ENCODE results near the gene TIFAB.

TIFAB gene

GRCh38 chr5:135446206-135446605, 5.9 kb downstream of the TIFAB start:
- Mint-ChIP-seq H3K4me1 (peaks cover 29 to 64% of the 10 kb centered on the region in 2 donors), H3K9me3 (no peaks in the 10 kb centered on the region), H3K4me3 (no peak overlapping the region), H3K36me3 (no peaks in the 10 kb centered on the region), H3K27me3 (peaks cover 9 to 21% of the 10 kb centered on the region in 2 donors), H3K27ac (no peak overlapping the region)
- no peak for DNase-seq
- ATAC-seq (replicated peaks), result no peak

DNA sequence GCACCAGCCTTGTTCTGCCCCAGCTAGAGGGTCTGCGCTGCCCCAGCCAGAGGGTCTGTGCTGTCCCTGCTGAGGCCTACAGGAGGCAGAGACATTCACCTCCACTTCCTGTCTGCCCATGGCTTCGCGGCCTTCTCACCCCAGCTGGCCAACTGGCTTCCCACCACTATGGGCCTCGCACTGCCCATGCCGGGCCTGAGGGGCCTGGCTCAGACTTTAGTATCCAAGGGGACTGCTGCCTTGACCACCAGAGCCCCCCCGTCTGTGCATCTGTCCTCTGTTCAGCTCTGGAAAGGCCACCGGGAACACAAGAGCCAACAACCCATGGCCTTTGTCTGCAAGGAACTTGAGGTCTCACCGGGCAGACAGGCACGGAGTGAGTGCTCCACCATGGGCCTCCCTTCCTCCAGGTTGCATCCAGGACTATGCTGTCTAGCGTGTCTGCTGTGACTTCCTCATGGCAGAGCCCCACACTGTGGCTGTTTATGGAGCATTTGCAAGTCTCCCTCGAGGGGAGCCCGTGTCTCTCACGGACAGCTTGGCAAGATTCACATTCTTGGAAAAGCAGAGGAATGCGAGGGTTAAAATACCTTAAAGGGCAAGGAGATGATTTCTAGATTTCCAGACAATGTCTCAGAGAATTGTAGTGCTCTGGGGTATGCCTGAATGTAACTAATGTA, 6.7 kb downstream of the TIFAB start:
- ATAC-seq (replicated peaks), result no peak
- Mint-ChIP-seq H3K9me3 (no peaks in the 10 kb centered on the region), H3K4me3 (no peak overlapping the region), H3K36me3 (no peaks in the 10 kb centered on the region), H3K4me1 (peaks cover 30 to 65% of the 10 kb centered on the region in 2 donors), H3K27me3 (peaks cover 9 to 21% of the 10 kb centered on the region in 2 donors), H3K27ac (no peak overlapping the region)
- no peak for DNase-seq

DNA sequence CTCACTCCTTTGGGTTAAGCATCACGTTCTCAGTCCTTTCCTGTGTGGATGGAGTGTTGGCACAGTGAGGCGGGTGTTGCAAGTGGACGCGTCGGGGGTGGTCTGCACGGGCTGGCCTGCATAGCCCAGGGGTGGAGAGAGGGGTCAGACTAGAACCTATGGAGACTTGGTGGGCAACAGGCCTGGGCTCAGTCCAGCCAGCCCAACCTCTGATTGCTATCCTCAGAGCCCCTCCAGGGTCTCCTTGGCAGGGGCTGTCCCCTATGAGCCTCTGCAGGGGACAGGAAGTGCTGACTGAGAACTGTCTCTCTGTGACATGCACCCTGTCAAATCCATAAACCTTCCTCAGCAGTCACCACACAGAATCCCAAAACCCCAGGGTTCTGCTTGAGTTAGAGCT, 7.3 kb downstream of the TIFAB start:
- no peaks in the 10 kb centered on the region for H3K36me3 Mint-ChIP-seq
- DNase-seq, result no peak
- no peaks in the 10 kb centered on the region for H3K9me3 Mint-ChIP-seq
- no peak overlapping the region for H3K4me3 Mint-ChIP-seq
- peaks cover 27 to 60% of the 10 kb centered on the region in 2 donors for H3K4me1 Mint-ChIP-seq
- peak in 1 of 2 donors; percentile 31 for ATAC-seq (replicated peaks)
- H3K27me3 Mint-ChIP-seq, result peaks cover 9 to 21% of the 10 kb centered on the region in 2 donors
- no peak overlapping the region for H3K27ac Mint-ChIP-seq

GRCh38 chr5:135444360-135444759, 7.8 kb downstream of the TIFAB start:
- Mint-ChIP-seq H3K4me1 (peaks cover 26 to 66% of the 10 kb centered on the region in 2 donors), H3K27me3 (peaks cover 9 to 17% of the 10 kb centered on the region in 2 donors), H3K9me3 (no peaks in the 10 kb centered on the region), H3K4me3 (no peak overlapping the region), H3K27ac (peak overlapping the region; percentile 10), H3K36me3 (no peaks in the 10 kb centered on the region)
- peak; percentile 55 to 66 for ATAC-seq (replicated peaks)
- DNase-seq, result no peak

- H3K36me3 Mint-ChIP-seq, result no peaks in the 10 kb centered on the region
- no peak for ATAC-seq (replicated peaks)
- H3K27ac Mint-ChIP-seq, result no peak overlapping the region
- DNase-seq, result no peak
- H3K4me1 Mint-ChIP-seq, result peaks cover 32 to 70% of the 10 kb centered on the region in 2 donors
- H3K9me3 Mint-ChIP-seq, result no peaks in the 10 kb centered on the region
- H3K4me3 Mint-ChIP-seq, result no peak overlapping the region
- peaks cover 9 to 16% of the 10 kb centered on the region in 2 donors for H3K27me3 Mint-ChIP-seq
These were observed 8.8 kb downstream of the TIFAB start for GRCh38 chr5:135443161-135443960.

DNA sequence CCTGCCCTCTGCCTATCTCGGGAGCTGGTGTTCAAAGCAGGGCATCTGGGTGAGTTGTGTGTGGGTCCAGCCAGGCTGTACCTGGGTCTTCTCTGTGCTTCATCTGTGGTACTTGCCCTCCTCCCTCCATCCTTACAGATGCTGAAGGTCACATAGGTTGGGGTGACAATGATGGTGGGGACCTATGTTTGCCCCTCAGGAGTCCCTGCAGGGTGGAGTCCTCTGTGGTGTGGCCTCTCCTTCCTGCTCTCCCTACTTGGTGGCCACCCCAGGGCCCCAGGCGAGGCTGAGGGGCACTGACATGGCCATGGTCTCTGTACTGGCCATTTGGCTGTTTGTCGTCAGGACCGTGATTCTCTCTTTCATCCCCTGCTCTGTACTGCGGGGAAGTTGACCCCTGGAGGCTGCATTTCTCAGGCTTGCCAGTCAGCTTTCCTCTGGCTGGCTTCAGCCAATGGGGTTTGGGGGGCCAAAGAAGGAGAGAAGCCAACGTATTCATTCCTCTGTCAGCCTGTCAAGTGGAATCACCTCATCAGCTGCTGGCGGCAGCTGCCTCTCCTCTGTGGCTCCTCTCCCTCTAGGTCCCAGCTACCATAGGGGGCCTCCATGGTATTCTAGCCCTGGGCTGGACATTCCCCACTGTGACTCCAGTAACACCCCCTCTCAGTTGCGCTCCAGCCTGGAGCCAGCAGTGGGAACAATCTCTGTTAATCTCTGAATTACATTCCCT, 9.6 kb downstream of the TIFAB start:
- Mint-ChIP-seq H3K36me3 (no peaks in the 10 kb centered on the region), H3K9me3 (no peaks in the 10 kb centered on the region), H3K27ac (no peak overlapping the region), H3K4me1 (peaks cover 37 to 72% of the 10 kb centered on the region in 2 donors), H3K4me3 (no peak overlapping the region), H3K27me3 (peaks cover 9 to 16% of the 10 kb centered on the region in 2 donors)
- DNase-seq (no peak), ATAC-seq (replicated peaks) (no peak)

GRCh38 chr5:135441919-135442318, 10.2 kb downstream of the TIFAB start:
- no peak overlapping the region for H3K27ac Mint-ChIP-seq
- H3K4me1 Mint-ChIP-seq, result peaks cover 42 to 74% of the 10 kb centered on the region in 2 donors
- DNase-seq, result no peak
- no peak overlapping the region for H3K4me3 Mint-ChIP-seq
- no peaks in the 10 kb centered on the region for H3K36me3 Mint-ChIP-seq
- no peak for ATAC-seq (replicated peaks)
- peaks cover 9 to 16% of the 10 kb centered on the region in 2 donors for H3K27me3 Mint-ChIP-seq
- H3K9me3 Mint-ChIP-seq, result no peaks in the 10 kb centered on the region

DNA sequence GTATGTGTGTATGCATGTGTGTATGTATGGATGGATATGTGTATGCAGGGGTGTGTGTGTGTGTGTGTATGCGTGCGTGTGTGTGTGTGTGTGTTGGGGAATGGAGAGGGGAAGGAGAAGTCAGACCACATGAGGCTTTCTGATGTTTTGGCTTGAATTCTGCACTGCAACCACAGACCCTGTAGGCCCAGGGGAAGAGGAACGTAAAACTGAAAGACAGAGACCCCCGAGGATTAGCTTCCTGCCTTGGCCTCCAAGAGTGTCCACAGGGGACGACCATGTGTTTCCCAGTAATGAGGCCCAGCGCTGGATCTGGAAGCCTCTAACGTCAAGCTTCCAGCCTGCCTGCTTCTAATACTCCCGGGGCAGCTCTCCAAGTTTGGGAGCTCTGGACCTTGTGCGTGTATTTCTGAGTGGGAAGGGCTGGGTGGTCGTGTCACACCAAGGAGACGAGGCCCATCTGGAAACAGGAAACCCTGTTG, 10.8 kb downstream of the TIFAB start:
- H3K9me3 Mint-ChIP-seq, result no peaks in the 10 kb centered on the region
- no peaks in the 10 kb centered on the region for H3K36me3 Mint-ChIP-seq

GRCh38 chr5:135440916-135441315, 11.2 kb downstream of the TIFAB start:
- Mint-ChIP-seq H3K36me3 (no peaks in the 10 kb centered on the region), H3K9me3 (no peaks in the 10 kb centered on the region), H3K27me3 (peaks cover 9% of the 10 kb centered on the region in 2 donors), H3K4me3 (no peak overlapping the region), H3K27ac (no peak overlapping the region), H3K4me1 (peaks cover 43 to 69% of the 10 kb centered on the region in 2 donors)
- no peak for DNase-seq
- ATAC-seq (replicated peaks), result no peak

More for the DNA sequence above, 10.8 kb downstream of the TIFAB start:
- H3K4me1 Mint-ChIP-seq, result peaks cover 43 to 74% of the 10 kb centered on the region in 2 donors
- DNase-seq (no peak), ATAC-seq (replicated peaks) (no peak)
- H3K27me3 Mint-ChIP-seq, result peaks cover 9 to 13% of the 10 kb centered on the region in 2 donors
- no peak overlapping the region for H3K4me3 Mint-ChIP-seq
- no peak overlapping the region for H3K27ac Mint-ChIP-seq

- ATAC-seq (replicated peaks) (no peak), DNase-seq (no peak)
- H3K36me3 Mint-ChIP-seq, result no peaks in the 10 kb centered on the region
- H3K4me3 Mint-ChIP-seq, result no peak overlapping the region
- no peaks in the 10 kb centered on the region for H3K9me3 Mint-ChIP-seq
- H3K4me1 Mint-ChIP-seq, result peaks cover 41 to 63% of the 10 kb centered on the region in 2 donors
- peaks cover 9% of the 10 kb centered on the region in 2 donors for H3K27me3 Mint-ChIP-seq
- peak overlapping the region; percentile 73 for H3K27ac Mint-ChIP-seq
These were observed 12.6 kb downstream of the TIFAB start for GRCh38 chr5:135439231-135440205.

GRCh38 chr5:135438636-135439221, 13.4 kb downstream of the TIFAB start:
- peaks cover 38 to 57% of the 10 kb centered on the region in 2 donors for H3K4me1 Mint-ChIP-seq
- H3K27me3 Mint-ChIP-seq, result peaks cover 4 to 6% of the 10 kb centered on the region in 2 donors
- ATAC-seq (replicated peaks), result peak; percentile 55 to 71
- H3K9me3 Mint-ChIP-seq, result no peaks in the 10 kb centered on the region
- no peaks in the 10 kb centered on the region for H3K36me3 Mint-ChIP-seq
- no peak overlapping the region for H3K4me3 Mint-ChIP-seq
- H3K27ac Mint-ChIP-seq, result no peak overlapping the region
- DNase-seq, result no peak

DNA sequence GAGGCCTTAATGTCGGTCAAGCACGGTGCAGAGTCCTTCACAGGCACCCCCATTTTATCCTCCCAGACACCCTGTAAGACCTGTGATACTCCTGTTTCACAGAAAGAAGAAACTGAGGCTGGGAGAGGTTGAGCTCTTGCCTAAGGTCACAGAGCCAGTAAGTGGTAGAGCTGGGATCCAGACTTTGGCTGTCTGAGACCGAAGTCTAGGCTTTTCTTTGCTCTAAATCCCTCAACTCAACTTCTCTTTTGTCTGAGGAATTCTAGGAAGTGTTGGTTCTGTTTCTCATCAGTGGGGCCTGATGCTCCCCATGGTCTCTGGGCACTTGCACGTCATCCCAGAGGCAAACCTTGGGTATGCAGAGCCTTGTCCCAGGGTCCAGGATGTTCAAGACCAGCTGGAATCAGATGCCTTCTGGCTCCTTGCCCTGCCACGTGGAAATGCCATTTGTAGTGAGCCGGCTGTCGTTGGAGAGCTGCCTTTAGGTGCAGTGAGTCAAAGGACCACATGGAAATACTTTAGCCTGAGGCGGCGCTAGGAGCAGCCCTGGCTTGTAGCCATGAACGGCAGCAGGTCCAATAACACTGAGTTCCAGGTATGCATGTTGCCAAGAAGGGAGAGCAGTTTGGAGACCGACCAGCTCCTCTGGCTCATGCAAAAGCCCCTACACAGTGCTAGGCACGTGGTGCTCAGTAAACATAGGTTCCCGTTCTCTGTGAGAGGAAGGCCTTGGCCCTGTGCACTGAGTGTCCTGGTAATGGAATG, 14.2 kb downstream of the TIFAB start:
- ATAC-seq (replicated peaks) (no peak), DNase-seq (no peak)
- Mint-ChIP-seq H3K27me3 (peaks cover 4 to 6% of the 10 kb centered on the region in 2 donors), H3K4me3 (peak overlapping the region in 1 of 2 donors; percentile 58), H3K4me1 (peaks cover 38 to 57% of the 10 kb centered on the region in 2 donors), H3K36me3 (no peaks in the 10 kb centered on the region), H3K9me3 (no peaks in the 10 kb centered on the region), H3K27ac (no peak overlapping the region)
